ENCODE results near the gene ZNF280A.

The ZNF280A gene

GRCh38 chr22:22465782-22466181 lies 54.3 kb downstream of the ZNF280A start:
- no peak for DNase-seq

GRCh38 chr22:22465094-22465602 lies 54.9 kb downstream of the ZNF280A start:
- DNase-seq: no peak

GRCh38 chr22:22464541-22465054 lies 55.5 kb downstream of the ZNF280A start:
- DNase-seq: no peak

GRCh38 chr22:22463855-22464540 lies 56.1 kb downstream of the ZNF280A start:
- peak; percentile 53 for DNase-seq
